Brain pericyte (primary cell): ENCODE data around the gene GNAT1.
"Not testable (repeated sequence)": the region's sequence is repeated elsewhere in the genome, so short reads cannot be mapped to it uniquely, and the experiment has no call there.

Experiments used
- DNase-seq: peaks from one replicate; pipeline ENCODE4 v3.0.0-alpha.2; 2012; ENCODE audit warnings: low read depth, low spot score

The GNAT1 gene

GRCh38 chr3:50202353-50203112 lies 11.1 kb downstream of the GNAT1 start:
- DNase-seq = no peak

- DNase-seq = no peak
Observed at GRCh38 chr3:50203113-50203808, 11.9 kb downstream of the GNAT1 start.

DNA sequence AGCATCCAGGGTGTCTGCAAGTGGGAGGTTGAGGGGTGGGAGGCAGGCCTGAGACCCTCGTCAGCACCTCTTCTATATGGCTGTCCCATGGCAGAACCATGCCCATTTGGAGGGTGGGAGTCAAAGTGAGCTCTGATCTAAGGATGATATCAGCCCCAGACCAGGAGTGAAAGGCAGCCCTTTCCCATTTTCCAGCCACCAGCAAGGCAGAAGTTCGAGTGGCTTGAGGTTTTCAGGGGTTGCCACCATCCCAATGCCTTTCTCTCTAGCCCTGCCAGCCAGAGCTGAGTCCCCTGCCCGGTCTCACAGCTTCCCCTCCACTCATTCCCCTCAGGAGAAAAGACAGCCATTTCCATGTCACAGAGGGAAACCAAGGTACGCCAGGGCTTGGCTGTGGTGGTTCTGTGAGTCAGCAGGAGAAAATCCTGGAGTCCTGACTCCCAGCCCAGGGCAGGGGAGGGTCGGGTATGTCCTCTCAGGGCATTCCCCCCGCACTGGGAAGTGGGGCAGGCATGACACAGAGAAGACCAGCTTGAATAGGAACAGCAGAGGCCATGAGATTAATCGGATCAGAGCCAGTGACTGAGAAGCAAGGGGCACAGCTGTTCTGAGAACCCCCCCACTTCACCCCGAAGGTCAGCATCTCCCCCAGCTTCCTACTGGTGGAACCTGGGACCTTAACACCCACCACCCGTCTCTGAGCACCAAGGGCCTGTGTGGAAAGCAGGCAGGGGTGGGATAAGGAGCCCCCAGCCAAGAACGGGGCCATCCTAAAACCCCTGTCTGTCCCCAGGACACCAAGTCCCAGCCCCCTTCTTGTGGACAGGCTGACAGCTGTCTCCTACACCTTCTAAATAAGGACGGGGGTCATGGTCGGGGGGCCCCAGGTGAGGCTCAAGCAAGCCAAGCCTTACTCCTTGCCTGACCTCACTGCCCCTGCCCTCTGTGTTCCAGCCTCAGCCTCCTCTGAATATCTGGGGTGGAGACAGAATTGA lies 12.7 kb downstream of the GNAT1 start:
- no peak for DNase-seq

DNA sequence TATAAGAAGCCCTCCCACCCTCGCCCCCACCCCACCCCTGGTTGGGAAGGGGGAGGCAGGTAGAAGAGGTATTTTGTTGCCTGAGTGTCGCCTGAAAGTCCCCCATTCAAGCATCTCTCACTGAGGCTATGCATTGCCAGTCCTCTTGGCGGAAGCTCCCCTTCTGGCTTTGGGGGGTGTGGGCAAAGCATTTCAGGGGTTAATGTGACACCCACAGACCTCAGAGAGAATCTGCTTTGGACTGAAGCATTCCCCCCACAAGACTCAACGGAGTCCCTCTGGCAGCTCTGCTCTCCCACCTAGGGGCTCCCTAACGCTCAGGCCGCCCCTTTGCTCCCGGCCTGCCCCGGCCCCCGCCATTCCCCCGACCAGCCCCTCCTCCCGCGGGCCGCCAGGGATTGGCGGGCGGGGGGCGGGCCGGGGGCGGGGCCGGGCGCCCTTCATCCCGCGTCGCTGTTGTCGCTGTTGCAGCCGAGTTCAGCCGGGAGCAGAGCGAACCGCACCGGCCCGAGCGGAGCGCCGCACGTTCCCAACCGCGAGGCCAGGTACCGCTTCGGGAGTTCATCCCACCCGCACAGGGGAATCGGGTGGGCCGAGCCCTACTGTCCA lies 13.5 kb downstream of the GNAT1 start, which contains the start of gene SLC38A3:
SLC38A3 (plus strand) TSS at position 468 of the 609 bp plus-strand sequence. CDS start 8,929 bp downstream, outside the sequence.
- no peak for DNase-seq

GRCh38 chr3:50205413-50206276 lies 14.2 kb downstream of the GNAT1 start:
- DNase-seq = no peak

GRCh38 chr3:50207359-50208042 lies 16.1 kb downstream of the GNAT1 start:
- no peak for DNase-seq

DNA sequence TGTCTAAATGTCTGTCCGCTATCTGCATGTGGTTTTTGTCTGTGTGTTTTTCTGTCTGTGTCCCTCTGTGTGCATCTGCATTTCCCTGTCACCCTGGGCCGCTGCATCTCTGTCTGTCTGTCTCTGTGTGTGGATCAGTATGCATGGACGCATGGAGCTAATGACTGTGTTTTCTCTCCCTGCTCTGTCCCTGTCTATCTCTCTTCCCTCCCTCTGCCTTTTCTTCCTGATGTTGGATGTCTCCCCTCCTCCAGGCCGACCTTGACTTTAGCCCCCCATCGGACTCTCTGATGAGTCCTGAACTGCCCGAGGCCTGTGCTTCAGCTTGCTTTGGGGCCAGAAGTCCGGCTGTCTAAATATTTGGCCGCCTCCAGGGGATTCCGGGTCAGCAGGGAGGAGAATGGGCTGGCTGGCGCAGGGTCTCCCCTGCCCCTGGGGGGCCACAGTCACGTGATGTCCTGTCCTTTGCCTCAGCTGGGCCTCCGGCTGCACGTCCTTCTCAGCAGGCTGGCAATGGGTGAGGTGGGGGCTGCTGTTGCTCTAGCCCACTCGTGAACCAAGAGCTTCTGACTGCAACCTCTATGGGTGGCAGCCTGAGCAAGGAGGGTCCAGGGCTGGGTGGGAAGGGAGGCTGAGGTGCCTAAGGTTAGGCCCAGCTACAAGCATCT lies 17.4 kb downstream of the GNAT1 start:
- no peak for DNase-seq

DNA sequence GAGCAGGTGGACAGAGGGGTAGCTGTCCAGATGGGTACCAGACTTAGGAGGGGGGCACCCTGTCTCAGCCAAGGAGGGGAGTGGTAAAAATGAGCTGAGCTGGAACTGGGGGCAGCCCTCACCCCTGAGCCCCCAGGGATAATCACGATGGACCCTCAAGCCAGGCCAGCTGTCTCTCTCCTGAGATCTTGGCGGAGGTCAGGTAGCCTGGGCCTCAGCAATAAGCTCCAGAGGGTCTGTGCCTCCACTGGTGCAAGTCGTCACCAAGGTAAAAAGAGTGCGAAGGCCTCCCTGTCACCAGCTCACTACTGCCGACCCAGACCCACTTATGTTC lies 18.7 kb downstream of the GNAT1 start:
- DNase-seq = no peak

DNA sequence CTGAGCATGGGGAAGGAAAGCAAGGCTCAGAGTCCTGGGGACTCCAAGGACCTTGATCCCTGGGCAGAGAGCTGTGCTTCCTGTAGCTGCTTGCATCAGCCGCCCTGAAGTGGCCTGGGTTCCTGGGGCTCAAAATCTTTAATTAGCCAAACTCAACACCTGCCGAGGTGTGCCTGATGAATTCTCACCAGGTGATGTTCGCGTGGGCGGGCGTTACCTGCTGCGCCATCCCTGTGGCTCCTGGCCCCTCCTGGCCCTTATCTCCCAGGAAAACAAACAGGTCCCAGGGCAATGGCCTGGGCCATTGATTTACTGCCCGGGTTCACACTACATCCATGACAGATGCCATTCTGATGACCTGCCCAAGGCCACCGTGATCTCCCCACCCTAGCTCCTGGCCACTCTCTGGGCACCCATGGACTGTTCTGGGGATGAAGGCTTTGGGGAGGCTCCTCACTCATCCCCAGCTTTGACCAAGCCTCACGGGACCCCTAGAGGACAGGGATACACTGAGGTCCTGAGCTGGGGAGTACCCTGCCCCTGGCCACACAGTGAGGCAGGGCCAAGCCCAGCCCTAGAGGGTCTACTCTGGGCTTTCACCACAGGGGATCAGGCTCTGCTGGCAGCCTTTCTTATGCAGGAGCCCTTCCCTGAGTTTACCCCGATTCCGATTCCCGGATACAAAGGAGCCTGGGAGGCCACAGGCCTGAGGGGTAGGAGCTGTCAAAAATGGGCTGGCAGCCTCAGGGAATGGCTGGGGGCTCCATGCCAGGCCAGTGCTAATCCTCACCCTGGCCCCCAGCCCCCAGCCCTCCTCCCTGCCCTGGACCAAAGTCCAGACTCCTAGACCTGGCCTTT lies 19.3 kb downstream of the GNAT1 start:
- no peak for DNase-seq

GRCh38 chr3:50211368-50211717 lies 19.9 kb downstream of the GNAT1 start:
- DNase-seq = not testable (repeated sequence)

GRCh38 chr3:50211930-50212329 lies 20.5 kb downstream of the GNAT1 start:
- DNase-seq = no peak

DNA sequence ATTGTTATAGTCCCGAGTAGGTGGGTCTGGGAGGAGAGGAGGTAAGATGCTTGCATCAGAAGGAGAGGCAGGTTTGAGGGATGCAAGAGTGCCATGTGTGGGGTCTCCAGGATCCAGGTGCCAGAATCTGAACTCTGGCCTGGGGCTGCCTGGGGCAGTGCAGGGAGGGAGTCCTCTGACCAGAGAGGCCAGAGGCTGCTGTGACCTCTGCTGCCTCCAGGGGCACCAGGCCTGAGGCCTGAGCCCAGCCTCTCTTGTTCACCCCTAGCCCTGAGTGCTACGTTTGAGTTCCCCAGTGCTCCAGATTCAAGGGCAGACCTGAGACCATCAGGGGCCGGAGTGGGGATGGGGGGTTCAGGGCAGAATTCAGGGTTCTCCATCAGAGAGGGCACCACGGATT lies 21.1 kb downstream of the GNAT1 start:
- no peak for DNase-seq

- DNase-seq = no peak
Observed at GRCh38 chr3:50212971-50213370, 21.6 kb downstream of the GNAT1 start.

DNA sequence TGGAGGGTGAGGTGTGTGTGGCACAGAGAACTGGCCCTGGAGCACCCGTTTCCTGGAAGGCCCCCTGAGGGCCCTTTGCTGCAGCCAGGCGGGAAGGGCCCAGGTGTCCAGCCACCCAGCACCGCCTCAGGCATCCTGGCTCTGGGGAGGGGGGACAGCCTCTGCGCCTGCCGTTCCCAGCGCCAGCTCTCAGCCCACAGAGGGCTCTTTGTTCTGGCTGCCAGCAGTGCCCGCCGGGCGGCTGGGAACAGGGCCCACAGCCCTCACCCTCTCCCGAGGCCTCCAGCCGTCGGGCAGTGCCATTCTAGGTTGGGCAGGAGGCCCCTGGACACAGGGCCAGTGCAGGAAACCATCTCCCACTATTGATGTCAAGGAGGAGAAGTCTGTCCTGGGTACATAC lies 22.0 kb downstream of the GNAT1 start:
- no peak for DNase-seq

GRCh38 chr3:50214824-50215223 lies 23.4 kb downstream of the GNAT1 start:
- no peak for DNase-seq

DNA sequence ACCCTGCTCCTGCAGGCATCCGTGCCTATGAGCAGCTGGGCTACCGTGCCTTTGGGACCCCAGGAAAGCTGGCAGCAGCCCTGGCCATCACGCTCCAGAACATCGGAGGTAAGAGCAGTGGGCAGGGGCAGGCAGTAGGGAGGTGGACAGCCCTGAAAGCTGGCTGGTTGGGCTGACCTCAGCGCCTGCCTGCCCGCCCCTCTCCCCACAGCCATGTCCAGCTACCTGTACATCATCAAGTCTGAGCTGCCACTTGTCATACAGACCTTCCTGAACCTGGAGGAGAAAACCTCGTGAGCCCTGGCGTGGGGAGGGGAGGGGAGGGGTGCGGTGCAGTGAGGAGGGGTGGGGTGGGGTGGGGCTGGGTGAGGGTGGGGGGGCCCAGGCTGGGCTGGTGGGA lies 24.1 kb downstream of the GNAT1 start:
- DNase-seq = no peak

GRCh38 chr3:50217681-50218080 lies 26.3 kb downstream of the GNAT1 start:
- no peak for DNase-seq

DNA sequence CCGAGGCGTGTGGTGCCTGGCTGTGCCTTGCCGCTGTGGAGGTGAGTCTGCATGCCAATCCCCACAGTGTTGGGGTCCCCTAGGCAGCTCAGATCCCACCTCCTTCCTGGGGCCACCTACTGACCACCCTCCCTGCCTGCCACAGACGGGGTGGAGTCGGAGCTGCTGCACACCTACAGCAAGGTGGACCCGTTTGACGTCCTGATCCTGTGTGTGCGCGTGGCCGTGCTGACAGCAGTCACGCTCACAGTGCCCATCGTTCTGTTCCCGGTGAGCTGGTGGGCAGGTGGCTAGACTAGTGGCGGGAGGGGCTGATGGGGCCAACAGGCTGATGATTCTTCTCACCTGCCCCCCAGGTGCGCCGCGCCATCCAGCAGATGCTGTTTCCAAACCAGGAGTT lies 27.0 kb downstream of the GNAT1 start:
- DNase-seq = no peak

GRCh38 chr3:50219285-50219684 lies 27.9 kb downstream of the GNAT1 start:
- no peak for DNase-seq
